Brain microvascular endothelial cell (primary cell): Measurements from ENCODE around the gene PTPRN2.

Source experiments
- DNase-seq: peaks from one replicate; pipeline ENCODE4 v3.0.0-alpha.2; 2020
- H3K27ac ChIP-seq: fragments of 250-450 bp; sonication (Bioruptor Pico); 2 replicates; pipeline ENCODE4 v1.5.1; 2020; ENCODE audit warnings: mild to moderate bottlenecking, moderate library complexity
- H3K27me3 ChIP-seq: fragments of 250-450 bp; sonication (Bioruptor Pico); replicated peaks from 2 replicates; pipeline ENCODE4 v1.5.1; 2020; ENCODE audit warnings: mild to moderate bottlenecking
- H3K36me3 ChIP-seq: fragments of 250-450 bp; sonication (Bioruptor Pico); replicated peaks from 2 replicates; pipeline ENCODE4 v1.5.1; 2020; ENCODE audit warnings: mild to moderate bottlenecking
- H3K4me3 ChIP-seq: 2 replicates; pipeline ENCODE4 v1.5.1; 2011; ENCODE audit warnings: low read depth, mild to moderate bottlenecking, control low read depth, low read length, moderate library complexity
- CTCF ChIP-seq: IDR thresholded peaks from 2 replicates; pipeline ENCODE4 v1.5.1; 2011; ENCODE audit warnings: low read depth, mild to moderate bottlenecking, moderate library complexity, low read length, control low read depth, inconsistent platforms; ENCODE audit errors: missing control alignments
- in situ Hi-C: cut with HindIII; loops from 2 replicates; pipeline ENCODE4 v1.10.0; 2017; ENCODE audit warnings: low sequenced_read_pairs, low pct_ligation_motif_present

The PTPRN2 gene

GRCh38 chr7:158055726-158056510, 531.7 kb downstream of the PTPRN2 start:
- no peak for TF ChIP-seq CTCF
- no peak for DNase-seq
- no peaks in the 10 kb centered on the region for H3K36me3 ChIP-seq
- H3K4me3 ChIP-seq = no peak overlapping the region
- H3K27me3 ChIP-seq = no peaks in the 10 kb centered on the region
- no peak overlapping the region for H3K27ac ChIP-seq
- in situ Hi-C loops = no loop called here

- DNase-seq = no peak
- in situ Hi-C loops = no loop called here
- no peak for TF ChIP-seq CTCF
- Histone ChIP-seq H3K4me3 (no peak overlapping the region), H3K36me3 (no peaks in the 10 kb centered on the region), H3K27ac (no peak overlapping the region), H3K27me3 (no peaks in the 10 kb centered on the region)
Measured at GRCh38 chr7:158054611-158055010, 533.0 kb downstream of the PTPRN2 start.

- Histone ChIP-seq H3K36me3 (no peaks in the 10 kb centered on the region), H3K27me3 (no peaks in the 10 kb centered on the region), H3K27ac (no peak overlapping the region), H3K4me3 (no peak overlapping the region)
- no peak for DNase-seq
- in situ Hi-C loops = no loop called here
- TF ChIP-seq CTCF = no peak
Measured at GRCh38 chr7:158054081-158054480, 533.5 kb downstream of the PTPRN2 start.

GRCh38 chr7:158053183-158053915, 534.3 kb downstream of the PTPRN2 start:
- Histone ChIP-seq H3K27ac (no peak overlapping the region), H3K27me3 (no peaks in the 10 kb centered on the region), H3K36me3 (no peaks in the 10 kb centered on the region), H3K4me3 (no peak overlapping the region)
- no peak for DNase-seq
- in situ Hi-C loops = no loop called here
- no peak for TF ChIP-seq CTCF

GRCh38 chr7:158052381-158053060, 535.1 kb downstream of the PTPRN2 start:
- in situ Hi-C loops = no loop called here
- no peak for DNase-seq
- no peak overlapping the region for H3K27ac ChIP-seq
- no peak for TF ChIP-seq CTCF
- no peaks in the 10 kb centered on the region for H3K27me3 ChIP-seq
- no peak overlapping the region for H3K4me3 ChIP-seq
- no peaks in the 10 kb centered on the region for H3K36me3 ChIP-seq
